SU-DHL-6 (cell line): Measurements from ENCODE around the gene XPO5.

Experiments used
- EZH2phosphoT487 ChIP-seq: fragments of 200-600 bp; sonication (generic), shearing (Covaris generic); conservative IDR thresholded peaks from 2 replicates; pipeline ENCODE4 v1.6.1; 2018; ENCODE audit warnings: mild to moderate bottlenecking, antibody characterized with exemption, low read length, moderate library complexity, mixed read lengths
- TF ChIP-seq, protein P1 (sequence below): fragments of 200-600 bp; sonication (generic); IDR thresholded peaks from one replicate; pipeline ENCODE4 v1.5.1; 2017; ENCODE audit warnings: antibody characterized with exemption, mild to moderate bottlenecking, low read length, moderate library complexity; ENCODE audit not compliant: insufficient read depth, poor library complexity, severe bottlenecking

DNA sequence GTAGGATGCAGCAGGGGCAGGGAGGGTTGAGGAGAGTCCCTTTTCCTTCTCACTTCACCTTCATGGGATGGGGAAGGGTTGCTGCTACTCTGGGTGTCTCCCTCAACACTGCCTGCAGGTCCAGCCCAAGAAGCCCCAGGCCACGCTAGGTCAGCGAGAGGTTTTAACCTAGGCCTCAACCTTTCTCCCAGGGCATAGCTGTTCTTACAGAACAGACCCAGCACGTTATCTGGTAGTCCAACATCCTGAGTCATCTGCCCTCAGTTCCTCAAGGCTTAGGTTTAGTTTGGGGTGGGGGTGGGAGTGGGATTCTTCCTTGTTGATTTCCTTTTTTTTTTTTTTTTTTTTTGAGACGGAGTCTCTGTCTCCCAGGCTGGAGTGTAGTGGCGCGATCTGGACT lies 81.5 kb downstream of the XPO5 start:
- TF ChIP-seq, protein P1, sequence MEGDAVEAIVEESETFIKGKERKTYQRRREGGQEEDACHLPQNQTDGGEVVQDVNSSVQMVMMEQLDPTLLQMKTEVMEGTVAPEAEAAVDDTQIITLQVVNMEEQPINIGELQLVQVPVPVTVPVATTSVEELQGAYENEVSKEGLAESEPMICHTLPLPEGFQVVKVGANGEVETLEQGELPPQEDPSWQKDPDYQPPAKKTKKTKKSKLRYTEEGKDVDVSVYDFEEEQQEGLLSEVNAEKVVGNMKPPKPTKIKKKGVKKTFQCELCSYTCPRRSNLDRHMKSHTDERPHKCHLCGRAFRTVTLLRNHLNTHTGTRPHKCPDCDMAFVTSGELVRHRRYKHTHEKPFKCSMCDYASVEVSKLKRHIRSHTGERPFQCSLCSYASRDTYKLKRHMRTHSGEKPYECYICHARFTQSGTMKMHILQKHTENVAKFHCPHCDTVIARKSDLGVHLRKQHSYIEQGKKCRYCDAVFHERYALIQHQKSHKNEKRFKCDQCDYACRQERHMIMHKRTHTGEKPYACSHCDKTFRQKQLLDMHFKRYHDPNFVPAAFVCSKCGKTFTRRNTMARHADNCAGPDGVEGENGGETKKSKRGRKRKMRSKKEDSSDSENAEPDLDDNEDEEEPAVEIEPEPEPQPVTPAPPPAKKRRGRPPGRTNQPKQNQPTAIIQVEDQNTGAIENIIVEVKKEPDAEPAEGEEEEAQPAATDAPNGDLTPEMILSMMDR: no peak
- TF ChIP-seq EZH2phosphoT487: no peak
